ENCODE results near the gene LGALS3BP.

The LGALS3BP gene

GRCh38 chr17:78925662-78926555 is 53.8 kb downstream of the LGALS3BP start:
- peak overlapping the region; percentile 89 for H3K4me3 ChIP-seq (ENCODE audit: low read depth, low read length)
- peak; percentile 60 for DNase-seq (ENCODE audit: low read depth)
- no peak for TF ChIP-seq CTCF (IDR thresholded peaks at IDR 0.05; ENCODE audit: low read depth, low read length, missing control alignments)
- in situ Hi-C loops (cut with HindIII; ENCODE audit: low sequenced_read_pairs): no loop called here

- peak; percentile 69 for DNase-seq (ENCODE audit: low read depth)
- in situ Hi-C loops (cut with HindIII; ENCODE audit: low sequenced_read_pairs): no loop called here
- TF ChIP-seq CTCF (IDR thresholded peaks at IDR 0.05; ENCODE audit: low read depth, low read length, missing control alignments): no peak
- peak within 1 kb of the TSS; percentile 89 for H3K4me3 ChIP-seq (ENCODE audit: low read depth, low read length)
These were observed 54.5 kb downstream of the LGALS3BP start, which contains the start of gene TIMP2 for GRCh38 chr17:78925234-78925633. TSS of gene TIMP2 (minus strand) at chr17:78925387. CDS start at chr17:78925088, 299 bp downstream.

GRCh38 chr17:78924481-78925151 is 55.1 kb downstream of the LGALS3BP start:
- TF ChIP-seq CTCF (IDR thresholded peaks at IDR 0.05; ENCODE audit: low read depth, low read length, missing control alignments): no peak
- DNase-seq (ENCODE audit: low read depth): no peak
- peak overlapping the region; percentile 89 for H3K4me3 ChIP-seq (ENCODE audit: low read depth, low read length)
- in situ Hi-C loops (cut with HindIII; ENCODE audit: low sequenced_read_pairs): no loop called here

- no peak for TF ChIP-seq CTCF (IDR thresholded peaks at IDR 0.05; ENCODE audit: low read depth, low read length, missing control alignments)
- in situ Hi-C loops (cut with HindIII; ENCODE audit: low sequenced_read_pairs): no loop called here
- no peak for DNase-seq (ENCODE audit: low read depth)
- peak overlapping the region; percentile 89 for H3K4me3 ChIP-seq (ENCODE audit: low read depth, low read length)
These were observed 55.9 kb downstream of the LGALS3BP start for GRCh38 chr17:78923660-78924453.

GRCh38 chr17:78922816-78923498 is 56.8 kb downstream of the LGALS3BP start:
- no peak for TF ChIP-seq CTCF (IDR thresholded peaks at IDR 0.05; ENCODE audit: low read depth, low read length, missing control alignments)
- peak overlapping the region; percentile 89 for H3K4me3 ChIP-seq (ENCODE audit: low read depth, low read length)
- DNase-seq (ENCODE audit: low read depth): no peak
- in situ Hi-C loops (cut with HindIII; ENCODE audit: low sequenced_read_pairs): no loop called here

Data from astrocyte of the cerebellum (primary cell).